Right cardiac atrium (tissue), 5 donors: Measurements from ENCODE around the gene PRDX3. TPM values are rescaled to one million over a fixed set of nuclear protein-coding genes. Genes with fewer than 3 reads are reported as not detected.

Source experiments
- ATAC-seq, 2 donors: fragments of 200-7000 bp; cut with Tn5 transposase; one replicate each; pipeline versions ENCODE4 v1.8.0 to v1.9.1; 2020; ENCODE audit warnings: moderate library complexity in 2 of 2, mild to moderate bottlenecking in 1 of 2
- DNase-seq, 3 donors: peaks; one replicate each; pipeline ENCODE4 v3.0.0-alpha.2; 2020
- H3K27ac ChIP-seq: one replicate; pipeline ENCODE4 v1.5.1; 2013; ENCODE audit warnings: mild to moderate bottlenecking, low read length, control low read depth, moderate library complexity
- H3K27me3 ChIP-seq: one replicate; pipeline ENCODE4 v1.6.1; 2013; ENCODE audit not compliant: control insufficient read depth, insufficient read depth
- H3K4me1 ChIP-seq: one replicate; pipeline ENCODE4 v1.6.1; 2013; ENCODE audit warnings: low read length; ENCODE audit not compliant: control insufficient read depth, insufficient read depth
- H3K4me3 ChIP-seq: one replicate; pipeline ENCODE4 v1.5.1; 2013; ENCODE audit warnings: low read length, control low read depth
- H3K9me3 ChIP-seq: one replicate; pipeline ENCODE4 v1.6.1; 2013; ENCODE audit warnings: low read length; ENCODE audit not compliant: control insufficient read depth
- WGBS: extraction: QIAGEN DNeasy Blood & Tissue Kit; methylation state at CpG from one replicate; pipeline ENCODE4 v1.1.7; 2013; 5-methylcytosine and 5-hydroxymethylcytosine counted together
- intact Hi-C, 4 donors: fragments of 100-400 bp; cut with DNase I; formaldehyde crosslinking; loops; one replicate each; pipeline versions ENCODE4 v1.11.0 to v1.14.0; 2022 to 2023
- polyA plus RNA-seq: library from polyadenylated mRNA; stranded (reverse); fragments of 200-250 nt; gene quantifications from one replicate; pipeline ENCODE4 v1.2.3, GENCODE V29; 2013
- total RNA-seq, 4 donors: library from RNA; stranded (reverse); fragmentation: NEBNext Ultra II Directional; extraction: Animal tissue kit (Norgen Biotek cat#: 25700); gene quantifications; one replicate each; pipeline ENCODE4 v1.2.1, GENCODE V29; 2021
- donor health status: healthy with polysubstance abuse.
- donor health status: DM: no; HTN: yes; CAD: no.
- donor health status: DM: no; HTN: no; CAD: no.
- donor health status: DM: no; HTN: yes; CAD: no; lungs with severe emphysema.
- donor health status: DM: yes; HTN: yes; CAD: no.

PRDX3 gene
- total and polyA plus RNA-seq, 5 donors: 163 to 233 (median 193) TPM

GRCh38 chr10:119216127-119216526, 37.5 kb upstream of the PRDX3 start:
- ATAC-seq (no peak), DNase-seq (no peak)
- Histone ChIP-seq H3K9me3 (no peaks in the 10 kb centered on the region), H3K27me3 (no peaks in the 10 kb centered on the region), H3K4me1 (peaks cover 21% of the 10 kb centered on the region), H3K27ac (no peak overlapping the region), H3K4me3 (no peak overlapping the region)
- intact Hi-C loops: no loop called here
- WGBS: 73% methylated on average over 5 of the region's 5 CpGs

GRCh38 chr10:119215371-119215770, 36.8 kb upstream of the PRDX3 start:
- WGBS: 95% methylated on average over 2 of the region's 2 CpGs
- ATAC-seq: no peak
- Histone ChIP-seq H3K9me3 (no peaks in the 10 kb centered on the region), H3K27ac (no peak overlapping the region), H3K27me3 (no peaks in the 10 kb centered on the region), H3K4me1 (peaks cover 21% of the 10 kb centered on the region), H3K4me3 (no peak overlapping the region)
- DNase-seq: no peak
- intact Hi-C loops: no loop called here

GRCh38 chr10:119211625-119212441, 33.2 kb upstream of the PRDX3 start:
- H3K4me1 ChIP-seq: peaks cover 15% of the 10 kb centered on the region
- intact Hi-C loops: loop anchor here in 2 of 4 donors (5.0 kb wide), 1 partner anchor 40 kb away; no protein-coding TSS in a partner anchor
- ATAC-seq (no peak), DNase-seq (peak in 1 of 3 donors; percentile 57)
- H3K27me3 ChIP-seq: no peaks in the 10 kb centered on the region
- peak overlapping the region; percentile 70 for H3K27ac ChIP-seq
- no peak overlapping the region for H3K4me3 ChIP-seq
- WGBS: 18% methylated on average over 12 of the region's 12 CpGs
- no peaks in the 10 kb centered on the region for H3K9me3 ChIP-seq

- WGBS: 55% methylated on average over 3 of the region's 3 CpGs
Observed at GRCh38 chr10:119211176-119211575, 32.6 kb upstream of the PRDX3 start.

GRCh38 chr10:119210633-119211032, 32.0 kb upstream of the PRDX3 start:
- 61% methylated on average over 2 of the region's 2 CpGs for WGBS

More at GRCh38 chr10:119211176-119211575, 32.6 kb upstream of the PRDX3 start:
- Histone ChIP-seq H3K27ac (no peak overlapping the region), H3K9me3 (no peaks in the 10 kb centered on the region), H3K4me3 (no peak overlapping the region), H3K4me1 (peaks cover 13% of the 10 kb centered on the region), H3K27me3 (no peaks in the 10 kb centered on the region)
- ATAC-seq (no peak), DNase-seq (no peak)
- intact Hi-C loops: loop anchor here in 2 of 4 donors (5.0 kb wide), 1 partner anchor 41 kb away; no protein-coding TSS in a partner anchor

GRCh38 chr10:119209736-119210355, 31.2 kb upstream of the PRDX3 start:
- H3K27ac ChIP-seq: peak overlapping the region; percentile 75
- no peaks in the 10 kb centered on the region for H3K9me3 ChIP-seq
- intact Hi-C loops: loop anchor here in 3 of 4 donors (5.0 to 10.0 kb wide), 7 partner anchors 42 to 235 kb away; no protein-coding TSS in a partner anchor
- peak overlapping the region; percentile 81 for H3K4me3 ChIP-seq
- H3K4me1 ChIP-seq: peaks cover 6% of the 10 kb centered on the region
- DNase-seq: no peak
- WGBS: 19% methylated on average over 9 of the region's 9 CpGs
- ATAC-seq: no peak
- H3K27me3 ChIP-seq: no peaks in the 10 kb centered on the region

More at GRCh38 chr10:119210633-119211032, 32.0 kb upstream of the PRDX3 start:
- intact Hi-C loops: loop anchor here in 2 of 4 donors (5.0 kb wide), 1 partner anchor 42 kb away; no protein-coding TSS in a partner anchor
- H3K4me3 ChIP-seq: peak overlapping the region; percentile 21
- no peak for ATAC-seq
- peaks cover 12% of the 10 kb centered on the region for H3K4me1 ChIP-seq
- no peaks in the 10 kb centered on the region for H3K9me3 ChIP-seq
- H3K27ac ChIP-seq: no peak overlapping the region
- DNase-seq: no peak
- no peaks in the 10 kb centered on the region for H3K27me3 ChIP-seq

- 3% methylated on average over 15 of the region's 15 CpGs for WGBS
- intact Hi-C loops: loop anchor here in 3 of 4 donors (5.0 to 10.0 kb wide), 6 partner anchors 63 to 236 kb away; no protein-coding TSS in a partner anchor
- ATAC-seq: peak; percentile 4 to 13
Observed at GRCh38 chr10:119209035-119209735, 30.6 kb upstream of the PRDX3 start.

GRCh38 chr10:119208553-119208940, 29.9 kb upstream of the PRDX3 start:
- under 1% methylated on average over 3 of the region's 3 CpGs for WGBS
- intact Hi-C loops: loop anchor here in 3 of 4 donors (5.0 to 10.0 kb wide), 6 partner anchors 64 to 236 kb away; no protein-coding TSS in a partner anchor
- ATAC-seq: no peak

More at GRCh38 chr10:119209035-119209735, 30.6 kb upstream of the PRDX3 start:
- Histone ChIP-seq H3K4me3 (peak overlapping the region; percentile 81), H3K27ac (peak overlapping the region; percentile 75), H3K9me3 (no peaks in the 10 kb centered on the region), H3K27me3 (no peaks in the 10 kb centered on the region), H3K4me1 (peaks cover 6% of the 10 kb centered on the region)
- DNase-seq: peak; percentile 75 to 90 (median 80)

GRCh38 chr10:119207713-119208552, 29.3 kb upstream of the PRDX3 start:
- Histone ChIP-seq H3K9me3 (no peaks in the 10 kb centered on the region), H3K27ac (peak overlapping the region; percentile 91), H3K4me3 (peak overlapping the region; percentile 81), H3K4me1 (peaks cover 6% of the 10 kb centered on the region), H3K27me3 (no peaks in the 10 kb centered on the region)
- ATAC-seq: peak; percentile 10 to 30
- intact Hi-C loops: loop anchor here in 3 of 4 donors (5.0 to 10.0 kb wide), 6 partner anchors 64 to 237 kb away; no protein-coding TSS in a partner anchor
- WGBS: under 1% methylated on average over 59 of the region's 62 CpGs
- peak; percentile 54 to 81 (median 78) for DNase-seq

More at GRCh38 chr10:119208553-119208940, 29.9 kb upstream of the PRDX3 start:
- DNase-seq: no peak
- H3K4me1 ChIP-seq: peaks cover 6% of the 10 kb centered on the region
- H3K9me3 ChIP-seq: no peaks in the 10 kb centered on the region
- peak overlapping the region; percentile 91 for H3K27ac ChIP-seq
- H3K27me3 ChIP-seq: no peaks in the 10 kb centered on the region
- peak overlapping the region; percentile 81 for H3K4me3 ChIP-seq

GRCh38 chr10:119207366-119207666, 28.7 kb upstream of the PRDX3 start, which contains the start of gene GRK5:
TSS of gene GRK5 (plus strand) at chr10:119207571. CDS start at chr10:119207918, 347 bp downstream.
- WGBS: under 1% methylated on average over 33 of the region's 34 CpGs
- peak; percentile 96 to 99 (median 99) for DNase-seq
- H3K4me3 ChIP-seq: peak within 1 kb of the TSS; percentile 81
- H3K4me1 ChIP-seq: peaks cover 3% of the 10 kb centered on the region
- H3K27me3 ChIP-seq: no peaks in the 10 kb centered on the region
- intact Hi-C loops: loop anchor here in 3 of 4 donors (5.0 to 10.0 kb wide), 6 partner anchors 65 to 237 kb away; no protein-coding TSS in a partner anchor
- H3K9me3 ChIP-seq: no peaks in the 10 kb centered on the region
- H3K27ac ChIP-seq: peak within 1 kb of the TSS; percentile 93
- peak; percentile 94 to 96 for ATAC-seq
